ENCODE results near the gene MTA1. TPM values are rescaled to one million over a fixed set of nuclear protein-coding genes. Genes with fewer than 3 reads are reported as not detected.

Gene MTA1
- polyA plus RNA-seq, 4 donors = 28.4 to 98.9 (median 51.9) TPM

DNA sequence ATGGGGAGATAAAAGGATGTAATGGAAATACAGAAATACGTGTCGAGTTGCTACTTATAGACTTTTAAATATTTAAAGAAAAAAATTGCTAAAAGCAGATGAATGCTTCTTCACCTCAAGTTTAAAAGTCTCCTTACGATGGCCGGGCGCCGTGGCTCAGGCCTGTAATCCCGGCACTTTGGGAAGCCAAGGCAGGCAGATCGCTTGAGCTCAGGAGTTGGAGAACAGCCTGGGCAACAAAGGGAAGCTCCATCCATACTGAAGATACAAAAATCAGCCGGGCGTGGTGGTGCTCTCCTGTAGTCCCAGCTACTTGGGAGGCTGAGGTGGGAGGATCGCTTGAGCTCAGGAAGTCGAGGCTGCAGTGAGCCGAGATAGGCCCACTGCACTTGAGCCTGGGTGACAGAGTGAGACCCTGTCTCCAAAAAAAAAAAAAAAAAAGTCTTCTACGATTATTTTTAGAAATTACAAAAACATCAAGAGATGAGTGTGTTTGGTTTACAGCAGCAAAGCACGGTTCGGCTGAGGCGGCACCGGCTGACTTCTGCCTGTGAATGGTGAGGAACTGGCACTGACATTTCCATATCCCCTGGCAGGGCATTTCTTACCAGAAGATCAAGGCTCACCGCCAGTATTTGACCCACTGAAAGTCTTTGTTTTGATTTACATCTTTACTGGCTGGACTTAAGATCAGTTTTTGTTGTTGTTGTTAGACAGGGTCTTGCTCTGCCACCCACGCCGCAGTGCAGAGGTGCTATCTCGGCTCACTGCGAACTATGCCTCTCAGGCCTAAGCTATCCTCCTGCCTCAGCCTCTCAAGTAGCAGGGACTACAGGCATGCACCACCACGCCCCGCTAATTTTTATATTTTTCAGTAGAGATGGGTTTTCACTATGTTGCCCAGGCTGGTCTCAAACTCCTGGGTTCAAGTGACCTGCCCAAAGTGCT is 3.9 kb upstream of the MTA1 start:
- 91 to 94% (median 93%) methylated on average over 25 of the region's 25 CpGs for WGBS, 3 donors
- H3K27me3 ChIP-seq (ENCODE audit: control insufficient read depth in 3 of 3, insufficient read depth in 3 of 3, low read length in 3 of 3) = peaks cover 0 to 31% (median 0%) of the 10 kb centered on the region in 3 donors
- peak overlapping the region in 1 of 3 donors; percentile 25 for H3K4me3 ChIP-seq (ENCODE audit: low read depth in 1 of 3, low read length in 3 of 3)

DNA sequence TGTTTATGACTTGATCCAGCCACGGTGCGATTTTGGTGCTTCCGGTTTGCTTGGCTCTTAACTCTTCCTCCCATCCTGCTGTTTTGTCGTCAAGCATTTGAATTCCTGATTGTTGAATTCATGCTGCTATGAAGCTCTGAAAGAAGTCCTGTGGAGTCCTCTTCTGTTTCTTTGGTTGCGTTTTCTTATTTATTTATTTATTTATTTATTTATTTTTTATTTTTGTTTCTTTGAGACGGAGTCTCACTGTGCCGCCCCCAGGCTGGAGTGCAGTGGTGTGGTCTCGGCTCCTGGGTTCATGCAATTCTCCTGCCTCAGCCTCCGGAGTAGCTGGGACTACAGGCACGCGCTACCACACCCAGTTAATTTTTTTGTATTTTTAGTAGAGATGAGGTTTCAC is 3.0 kb upstream of the MTA1 start:
- H3K4me1 ChIP-seq (ENCODE audit: control insufficient read depth in 3 of 3, insufficient read depth in 2 of 3, low read depth in 1 of 3, low read length in 2 of 3) = peaks cover 0 to 34% (median 0%) of the 10 kb centered on the region in 3 donors
- no peaks in the 10 kb centered on the region for H3K9me3 ChIP-seq (ENCODE audit: control insufficient read depth in 2 of 2, insufficient read depth in 1 of 2, low read depth in 1 of 2, low read length in 1 of 2)
- H3K27ac ChIP-seq (ENCODE audit: low read depth in 1 of 3, low read length in 2 of 3) = no peak overlapping the region
- no peak overlapping the region for H3K4me3 ChIP-seq (ENCODE audit: low read depth in 1 of 3, low read length in 3 of 3)
- H3K36me3 ChIP-seq (ENCODE audit: control insufficient read depth in 3 of 3, insufficient read depth in 2 of 3, low read depth in 1 of 3, low read length in 3 of 3) = peaks cover 0 to 6% (median 0%) of the 10 kb centered on the region in 3 donors
- peaks cover 0 to 24% (median 0%) of the 10 kb centered on the region in 3 donors for H3K27me3 ChIP-seq (ENCODE audit: control insufficient read depth in 3 of 3, insufficient read depth in 3 of 3, low read length in 3 of 3)
- DNase-seq (no peak), FAIRE-seq (no peak)
- WGBS, 3 donors = 75 to 89% (median 84%) methylated on average over 11 of the region's 11 CpGs

More for the DNA sequence above, 3.9 kb upstream of the MTA1 start:
- Histone ChIP-seq H3K4me1 (ENCODE audit: control insufficient read depth in 3 of 3, insufficient read depth in 2 of 3, low read depth in 1 of 3, low read length in 2 of 3) (peaks cover 0 to 34% (median 0%) of the 10 kb centered on the region in 3 donors), H3K9me3 (ENCODE audit: control insufficient read depth in 2 of 2, insufficient read depth in 1 of 2, low read depth in 1 of 2, low read length in 1 of 2) (no peaks in the 10 kb centered on the region), H3K36me3 (ENCODE audit: control insufficient read depth in 3 of 3, insufficient read depth in 2 of 3, low read depth in 1 of 3, low read length in 3 of 3) (no peaks in the 10 kb centered on the region), H3K27ac (ENCODE audit: low read depth in 1 of 3, low read length in 2 of 3) (no peak overlapping the region)
- FAIRE-seq (no peak), DNase-seq (no peak)

DNA sequence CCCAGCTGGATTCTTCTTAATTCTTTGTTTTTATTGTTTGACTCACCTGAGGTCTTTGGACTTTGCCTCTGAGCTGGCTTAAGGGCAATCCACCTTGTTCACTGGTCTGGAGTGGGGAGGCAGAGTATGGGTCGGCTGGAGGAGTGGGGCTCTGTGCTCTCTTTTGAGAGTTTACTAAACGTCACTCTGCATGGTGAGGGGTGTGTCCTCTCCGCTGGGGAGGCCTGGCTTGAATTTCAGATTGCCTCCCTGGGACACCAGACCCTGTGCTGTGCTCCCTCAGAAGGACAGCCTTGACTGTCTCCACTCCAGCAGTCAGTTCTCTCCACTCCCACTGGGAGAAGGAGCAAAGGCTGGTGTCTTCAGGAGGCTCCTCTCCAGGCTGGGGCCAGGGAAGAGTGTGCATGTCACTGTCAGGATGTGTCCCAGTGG is 1.9 kb upstream of the MTA1 start:
- peaks cover 0 to 30% (median 0%) of the 10 kb centered on the region in 3 donors for H3K4me1 ChIP-seq (ENCODE audit: control insufficient read depth in 3 of 3, insufficient read depth in 2 of 3, low read depth in 1 of 3, low read length in 2 of 3)
- peak overlapping the region in 2 of 3 donors; percentile 27 to 43 for H3K27ac ChIP-seq (ENCODE audit: low read depth in 1 of 3, low read length in 2 of 3)
- DNase-seq (peak; percentile 68 to 79), FAIRE-seq (no peak)
- no peak overlapping the region for H3K4me3 ChIP-seq (ENCODE audit: low read depth in 1 of 3, low read length in 3 of 3)
- 17 to 53% (median 24%) methylated on average over 3 of the region's 3 CpGs for WGBS, 3 donors
- peaks cover 0 to 13% (median 0%) of the 10 kb centered on the region in 3 donors for H3K36me3 ChIP-seq (ENCODE audit: control insufficient read depth in 3 of 3, insufficient read depth in 2 of 3, low read depth in 1 of 3, low read length in 3 of 3)
- peaks cover 0 to 15% (median 0%) of the 10 kb centered on the region in 3 donors for H3K27me3 ChIP-seq (ENCODE audit: control insufficient read depth in 3 of 3, insufficient read depth in 3 of 3, low read length in 3 of 3)
- H3K9me3 ChIP-seq (ENCODE audit: control insufficient read depth in 2 of 2, insufficient read depth in 1 of 2, low read depth in 1 of 2, low read length in 1 of 2) = no peaks in the 10 kb centered on the region

DNA sequence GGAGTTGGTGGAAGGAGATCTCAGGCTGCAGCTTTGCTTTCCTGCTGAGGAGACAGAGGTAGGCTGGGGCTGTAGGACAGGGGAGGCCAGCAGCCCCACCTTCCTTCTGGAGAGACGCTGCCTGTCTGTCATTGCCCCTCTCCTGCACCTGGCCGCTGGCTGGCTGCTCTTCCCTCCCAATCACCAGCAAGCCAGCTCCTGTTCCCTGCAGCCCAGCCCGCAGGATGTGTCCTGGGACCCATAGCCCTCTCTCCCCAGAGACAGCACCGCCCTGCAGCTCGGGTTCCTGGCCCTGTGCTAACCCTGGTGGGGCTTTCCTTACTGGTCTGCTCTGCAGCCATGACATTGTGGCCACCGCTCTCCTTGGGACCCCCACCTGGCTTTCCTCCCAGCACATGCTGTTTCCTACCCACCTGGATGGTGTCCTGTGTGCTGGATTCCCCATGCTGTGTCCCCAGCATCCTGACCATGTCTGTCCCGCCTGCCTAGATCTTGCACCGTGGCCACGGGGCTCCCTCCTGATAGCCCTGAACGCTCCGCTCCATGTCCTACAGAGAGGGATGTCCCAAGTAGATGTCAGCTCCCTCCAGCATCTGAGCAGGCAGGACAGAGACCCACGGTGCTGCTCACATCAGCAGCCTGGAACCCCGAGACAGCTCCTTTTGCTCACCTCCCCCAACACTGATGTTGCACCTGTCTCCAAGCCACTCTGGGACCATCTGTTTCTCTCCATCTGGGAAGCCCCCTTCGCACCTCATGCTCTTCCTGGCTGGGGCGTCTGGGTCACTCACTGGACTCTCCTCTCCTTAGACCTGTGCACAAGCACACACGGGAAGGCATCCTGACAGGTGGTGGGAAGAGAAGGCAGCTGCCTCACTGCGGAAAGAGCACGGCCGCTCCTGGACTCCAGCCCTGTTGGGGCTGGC is 1.1 kb upstream of the MTA1 start:
- Histone ChIP-seq H3K4me3 (ENCODE audit: low read depth in 1 of 3, low read length in 3 of 3) (peak overlapping the region in 2 of 3 donors; percentile 74 to 91), H3K27me3 (ENCODE audit: control insufficient read depth in 3 of 3, insufficient read depth in 3 of 3, low read length in 3 of 3) (peaks cover 0 to 7% (median 0%) of the 10 kb centered on the region in 3 donors), H3K27ac (ENCODE audit: low read depth in 1 of 3, low read length in 2 of 3) (peak overlapping the region in 2 of 3 donors; percentile 43 to 63), H3K9me3 (ENCODE audit: control insufficient read depth in 2 of 2, insufficient read depth in 1 of 2, low read depth in 1 of 2, low read length in 1 of 2) (no peaks in the 10 kb centered on the region), H3K36me3 (ENCODE audit: control insufficient read depth in 3 of 3, insufficient read depth in 2 of 3, low read depth in 1 of 3, low read length in 3 of 3) (peaks cover 0 to 16% (median 0%) of the 10 kb centered on the region in 3 donors), H3K4me1 (ENCODE audit: control insufficient read depth in 3 of 3, insufficient read depth in 2 of 3, low read depth in 1 of 3, low read length in 2 of 3) (peaks cover 0 to 30% (median 0%) of the 10 kb centered on the region in 3 donors)
- DNase-seq = peak; percentile 28 to 56
- WGBS, 3 donors = 52 to 71% (median 60%) methylated on average over 15 to 19 of the region's 19 CpGs
- no peak for FAIRE-seq

DNA sequence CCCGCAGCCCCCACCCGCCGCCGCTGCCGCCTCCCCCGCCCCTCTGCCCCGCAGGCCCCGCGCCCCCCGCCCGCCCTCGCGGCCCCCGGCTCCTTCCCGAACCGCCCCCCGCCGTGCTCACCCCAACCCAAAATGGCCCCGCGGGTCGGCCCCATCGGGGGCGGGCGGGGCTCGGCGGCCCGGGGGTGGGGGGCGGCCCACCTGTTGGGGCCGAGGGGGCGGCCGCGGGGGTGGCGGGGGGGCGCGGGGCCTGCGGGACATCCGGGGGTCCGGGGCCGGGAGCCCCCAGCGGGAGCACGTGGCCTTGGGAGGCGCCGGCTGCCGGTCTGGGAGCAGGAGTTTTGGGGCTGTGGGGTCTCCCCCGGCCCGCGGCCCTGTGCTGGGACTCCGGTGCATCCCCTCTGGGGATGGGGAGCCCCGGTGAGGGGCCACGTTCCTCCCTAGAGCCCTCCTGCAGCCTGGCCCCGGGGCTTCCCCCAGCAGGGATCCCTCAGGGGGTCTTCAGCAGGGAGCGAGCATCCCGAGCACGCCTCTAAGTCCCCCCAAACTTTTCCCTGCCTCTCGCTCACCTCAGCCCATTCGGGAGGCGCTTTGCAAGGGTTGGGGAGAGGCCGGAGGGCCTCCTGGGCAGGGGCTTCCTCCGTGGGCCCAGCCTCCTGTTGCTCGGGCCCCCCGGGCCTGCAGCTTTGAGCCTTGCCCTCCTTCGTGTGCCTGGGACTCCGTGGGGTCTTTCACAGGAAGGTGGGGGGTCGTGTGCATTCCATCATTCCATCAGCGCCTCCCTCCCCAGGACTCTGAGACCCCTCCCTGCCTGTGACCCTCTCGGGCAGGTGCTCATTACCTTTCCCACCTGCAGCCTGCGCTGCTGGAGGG is 710 bp downstream of the MTA1 start:
- 2 to 4% (median 3%) methylated on average over 19 to 66 of the region's 67 CpGs for WGBS, 3 donors
- H3K36me3 ChIP-seq (ENCODE audit: control insufficient read depth in 3 of 3, insufficient read depth in 2 of 3, low read depth in 1 of 3, low read length in 3 of 3) = peaks cover 0 to 25% (median 0%) of the 10 kb centered on the region in 3 donors
- H3K4me3 ChIP-seq (ENCODE audit: low read depth in 1 of 3, low read length in 3 of 3) = peak overlapping the region; percentile 64 to 91 (median 71)
- H3K27me3 ChIP-seq (ENCODE audit: control insufficient read depth in 3 of 3, insufficient read depth in 3 of 3, low read length in 3 of 3) = no peaks in the 10 kb centered on the region
- peaks cover 0 to 24% (median 0%) of the 10 kb centered on the region in 3 donors for H3K4me1 ChIP-seq (ENCODE audit: control insufficient read depth in 3 of 3, insufficient read depth in 2 of 3, low read depth in 1 of 3, low read length in 2 of 3)
- FAIRE-seq (no peak), DNase-seq (peak in 1 of 2 donors; percentile 31)
- no peak overlapping the region for H3K27ac ChIP-seq (ENCODE audit: low read depth in 1 of 3, low read length in 2 of 3)
- no peaks in the 10 kb centered on the region for H3K9me3 ChIP-seq (ENCODE audit: control insufficient read depth in 2 of 2, insufficient read depth in 1 of 2, low read depth in 1 of 2, low read length in 1 of 2)

DNA sequence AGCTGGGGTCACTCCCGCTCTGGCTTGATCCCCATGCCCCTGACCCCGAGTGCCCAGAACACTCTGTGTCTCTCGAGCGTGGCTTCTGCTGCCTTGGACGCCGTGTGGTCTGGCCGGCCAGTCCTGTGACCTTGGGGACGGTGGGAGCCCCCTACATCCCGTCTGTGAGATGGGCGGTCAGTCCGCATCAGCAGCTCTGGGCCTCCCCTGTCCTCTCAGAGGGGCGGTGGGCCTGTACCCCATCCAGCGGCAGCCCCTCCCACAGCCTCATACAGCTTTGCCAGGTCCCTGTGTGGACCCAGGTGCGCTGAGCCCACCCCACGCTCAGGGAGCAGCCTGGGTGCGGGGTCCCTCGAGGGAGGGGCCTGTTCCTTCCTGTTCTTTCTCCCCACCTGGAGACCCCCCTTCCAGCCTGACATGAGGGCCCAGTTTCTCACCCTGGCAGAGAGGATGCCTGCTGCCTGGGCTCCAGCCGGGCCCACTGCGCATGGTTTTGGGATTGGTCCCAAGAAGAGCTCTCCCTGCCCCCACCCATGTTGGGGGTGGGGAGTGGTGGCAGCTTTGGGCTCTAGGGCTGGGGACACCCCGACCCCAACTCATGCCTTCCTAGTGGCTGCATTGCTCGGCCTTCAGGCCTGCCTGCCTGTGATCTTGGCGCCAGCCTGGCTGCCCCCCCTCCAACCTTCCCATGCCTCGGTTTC is 1.5 kb downstream of the MTA1 start:
- FAIRE-seq (no peak), DNase-seq (no peak)
- Histone ChIP-seq H3K4me1 (ENCODE audit: control insufficient read depth in 3 of 3, insufficient read depth in 2 of 3, low read depth in 1 of 3, low read length in 2 of 3) (peaks cover 0 to 21% (median 0%) of the 10 kb centered on the region in 3 donors), H3K9me3 (ENCODE audit: control insufficient read depth in 2 of 2, insufficient read depth in 1 of 2, low read depth in 1 of 2, low read length in 1 of 2) (no peaks in the 10 kb centered on the region), H3K27me3 (ENCODE audit: control insufficient read depth in 3 of 3, insufficient read depth in 3 of 3, low read length in 3 of 3) (no peaks in the 10 kb centered on the region), H3K36me3 (ENCODE audit: control insufficient read depth in 3 of 3, insufficient read depth in 2 of 3, low read depth in 1 of 3, low read length in 3 of 3) (peaks cover 0 to 29% (median 0%) of the 10 kb centered on the region in 3 donors), H3K27ac (ENCODE audit: low read depth in 1 of 3, low read length in 2 of 3) (no peak overlapping the region), H3K4me3 (ENCODE audit: low read depth in 1 of 3, low read length in 3 of 3) (peak overlapping the region in 2 of 3 donors; percentile 64 to 91)
- 43 to 47% (median 46%) methylated on average over 21 to 23 of the region's 23 CpGs for WGBS, 3 donors
